Measurements from ENCODE around the gene PDCD1LG2.
"Not testable (repeated sequence)": the region's sequence is repeated elsewhere in the genome, so short reads cannot be mapped to it uniquely, and the experiment has no call there.

The PDCD1LG2 gene

DNA sequence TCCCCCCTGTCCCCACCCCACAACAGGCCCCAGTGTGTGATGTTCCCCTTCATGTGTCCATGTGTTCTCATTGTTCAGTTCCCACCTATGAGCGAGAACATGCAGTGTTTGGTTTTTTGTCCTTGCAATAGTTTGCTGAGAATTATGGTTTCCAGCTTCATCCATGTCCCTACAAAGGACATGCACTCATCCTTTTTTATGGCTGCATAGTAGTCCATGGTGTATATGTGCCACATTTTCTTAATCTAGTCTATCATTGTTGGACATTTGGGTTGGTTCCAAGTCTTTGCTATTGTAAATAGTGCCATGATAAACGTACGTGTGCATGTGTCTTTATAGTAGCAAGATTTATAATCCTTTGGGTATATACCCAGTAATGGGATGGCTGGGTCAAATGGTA, 15.6 kb upstream of the PDCD1LG2 start:
- DNase-seq: not testable (repeated sequence)

DNA sequence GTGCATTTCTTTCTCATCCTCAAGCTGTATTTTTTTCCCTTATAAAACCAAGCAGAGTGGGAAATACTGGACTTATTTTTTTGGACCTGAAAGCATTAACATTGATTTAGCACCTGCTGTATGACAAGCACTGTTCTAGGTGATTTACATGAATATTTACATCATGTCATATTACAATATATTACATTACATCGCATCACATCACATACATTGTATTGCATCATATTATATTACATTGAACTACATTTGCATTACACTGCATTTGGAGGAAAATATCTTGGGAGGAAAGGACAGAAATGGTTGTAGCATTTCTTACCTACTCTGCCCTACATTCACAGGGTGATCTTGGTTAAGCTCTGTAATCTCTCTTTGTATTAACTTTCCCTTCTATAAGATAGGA, 11.2 kb upstream of the PDCD1LG2 start:
- DNase-seq: no peak

DNA sequence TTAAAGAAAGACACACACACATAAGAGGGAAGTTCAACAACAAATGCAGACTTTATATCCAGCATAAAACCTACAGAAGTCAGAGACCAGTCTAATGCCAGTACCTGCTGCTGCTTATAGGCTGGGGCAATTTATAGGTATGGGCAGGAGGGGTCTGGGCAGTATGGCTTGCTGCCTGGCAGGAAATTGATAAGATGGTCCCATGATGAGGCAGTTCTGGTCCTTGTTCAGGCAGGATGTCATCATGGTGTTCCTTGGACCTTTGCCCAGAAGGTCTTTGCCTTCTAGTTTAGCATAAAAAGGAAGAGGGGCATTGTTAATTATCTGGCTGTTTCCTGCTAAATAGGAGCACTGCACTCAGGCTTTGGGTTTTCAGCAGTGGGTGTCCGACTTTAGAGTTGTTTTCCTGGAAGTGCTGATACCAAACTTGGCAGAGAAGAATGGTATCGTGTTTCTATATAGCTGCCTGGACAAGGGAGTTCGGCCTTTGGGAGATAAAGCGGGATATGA, 10.4 kb upstream of the PDCD1LG2 start:
- DNase-seq: peak; percentile 20

DNA sequence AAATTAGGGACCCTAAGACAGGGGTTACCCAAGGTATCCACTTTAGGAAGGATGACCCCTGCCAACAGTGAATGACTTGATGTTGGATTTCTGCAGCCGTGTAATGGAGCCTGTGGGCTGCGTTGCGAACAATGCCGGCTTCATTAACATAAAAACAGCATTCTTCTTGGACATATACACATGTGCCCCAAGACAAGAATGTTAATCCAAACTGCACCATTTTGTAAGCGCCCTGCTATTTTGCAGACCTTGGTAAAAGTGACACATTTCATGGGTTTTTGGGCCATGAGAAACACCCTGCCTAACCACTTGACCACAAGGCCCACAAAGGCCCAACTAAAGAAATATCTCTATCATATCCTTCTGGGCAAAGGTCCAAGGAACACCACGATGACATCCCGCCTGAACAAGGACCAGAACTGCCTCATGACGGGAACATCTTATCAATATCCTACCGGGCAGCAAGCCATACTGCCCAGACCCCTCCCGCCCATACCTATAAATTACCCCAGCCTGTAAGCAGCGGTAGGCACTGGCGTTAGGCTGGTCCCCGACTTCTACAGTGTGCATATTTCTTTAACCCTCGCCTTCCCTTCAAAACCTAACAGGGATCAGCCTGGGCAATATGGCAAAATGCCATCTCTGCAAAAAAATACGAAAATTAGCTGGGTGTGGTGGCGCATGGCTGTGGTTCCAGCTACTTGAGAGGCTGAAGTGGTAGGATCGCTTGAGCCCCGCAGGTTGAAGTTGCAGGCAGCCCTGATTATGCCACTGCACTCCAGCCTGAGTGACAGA, 9.7 kb upstream of the PDCD1LG2 start:
- DNase-seq: no peak

DNA sequence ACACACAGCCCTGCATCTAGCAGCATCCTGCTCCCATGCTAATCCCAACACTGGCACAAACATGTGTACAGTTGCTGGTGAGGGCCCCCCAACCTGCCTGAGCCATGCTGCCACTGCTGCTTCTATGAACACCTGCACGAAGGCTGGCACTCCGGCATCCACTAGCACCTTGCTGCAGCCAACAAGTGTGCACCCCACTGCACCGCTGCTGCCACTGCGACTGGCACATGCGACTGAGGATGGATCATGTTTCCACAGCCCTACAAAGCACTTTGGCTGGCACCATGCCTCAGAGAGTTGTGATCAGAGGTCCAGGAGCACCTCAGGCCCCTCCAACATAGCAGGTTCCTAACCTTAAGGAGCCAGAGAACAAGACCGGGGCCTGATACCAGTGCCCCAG, 7.8 kb upstream of the PDCD1LG2 start:
- DNase-seq: no peak

DNA sequence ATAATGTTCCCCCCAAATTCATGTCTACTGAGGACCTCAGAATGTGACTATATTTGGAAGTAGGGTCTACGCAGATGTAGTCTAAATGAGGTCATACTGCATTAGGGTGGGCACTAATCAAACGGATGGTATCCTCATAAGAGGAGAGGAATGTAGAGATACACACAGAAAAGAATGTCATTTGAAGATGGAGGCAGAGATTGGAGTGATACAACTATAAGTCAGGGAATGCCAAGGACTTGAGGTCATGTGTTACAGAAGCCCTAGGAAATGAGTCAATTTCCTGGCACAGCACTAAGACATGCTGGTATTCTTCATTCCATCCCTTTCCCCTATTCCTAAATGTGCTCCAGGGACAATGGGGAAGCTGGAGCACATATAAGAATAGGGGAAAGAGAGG, 758 bp upstream of the PDCD1LG2 start:
- DNase-seq: peak; percentile 99

DNA sequence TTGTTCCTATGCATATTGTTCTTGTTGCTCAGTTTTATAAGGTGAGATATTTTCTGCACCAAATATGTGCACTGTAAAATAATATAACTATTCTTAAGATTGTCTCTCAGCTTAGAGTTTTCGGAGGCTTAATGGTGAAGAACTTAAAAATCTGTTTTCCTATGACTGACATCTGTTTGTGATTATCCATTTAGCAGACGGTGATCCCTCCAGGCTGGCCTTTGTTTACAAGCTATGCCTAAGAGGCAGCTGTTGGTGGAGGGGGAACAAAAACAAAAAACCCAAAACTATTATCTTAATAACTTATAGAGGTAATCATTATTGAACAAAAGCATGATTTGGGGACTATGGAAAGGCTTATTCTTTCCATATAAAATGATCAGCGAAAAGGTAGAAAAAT, 658 bp downstream of the PDCD1LG2 start:
- DNase-seq: peak; percentile 52

DNA sequence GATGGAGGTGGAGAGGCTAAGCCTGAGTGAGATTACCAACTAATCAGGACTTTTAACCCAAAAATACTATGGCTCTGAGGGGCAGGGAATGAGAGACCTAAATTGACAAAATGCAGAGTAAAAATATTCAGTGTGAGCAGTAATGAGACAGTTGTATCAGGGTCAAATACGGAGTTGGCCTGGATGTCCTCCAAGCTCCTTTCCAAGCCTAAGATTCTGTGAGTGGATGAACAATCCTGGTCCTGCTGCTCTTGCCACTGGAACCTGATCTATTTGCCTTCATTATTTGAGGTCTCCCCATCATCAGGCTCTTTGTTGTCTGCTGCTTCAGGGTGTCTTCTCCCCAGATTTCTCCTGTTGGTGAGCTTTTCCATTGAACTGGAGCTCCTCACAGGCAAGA, 1.1 kb downstream of the PDCD1LG2 start:
- DNase-seq: peak; percentile 29

DNA sequence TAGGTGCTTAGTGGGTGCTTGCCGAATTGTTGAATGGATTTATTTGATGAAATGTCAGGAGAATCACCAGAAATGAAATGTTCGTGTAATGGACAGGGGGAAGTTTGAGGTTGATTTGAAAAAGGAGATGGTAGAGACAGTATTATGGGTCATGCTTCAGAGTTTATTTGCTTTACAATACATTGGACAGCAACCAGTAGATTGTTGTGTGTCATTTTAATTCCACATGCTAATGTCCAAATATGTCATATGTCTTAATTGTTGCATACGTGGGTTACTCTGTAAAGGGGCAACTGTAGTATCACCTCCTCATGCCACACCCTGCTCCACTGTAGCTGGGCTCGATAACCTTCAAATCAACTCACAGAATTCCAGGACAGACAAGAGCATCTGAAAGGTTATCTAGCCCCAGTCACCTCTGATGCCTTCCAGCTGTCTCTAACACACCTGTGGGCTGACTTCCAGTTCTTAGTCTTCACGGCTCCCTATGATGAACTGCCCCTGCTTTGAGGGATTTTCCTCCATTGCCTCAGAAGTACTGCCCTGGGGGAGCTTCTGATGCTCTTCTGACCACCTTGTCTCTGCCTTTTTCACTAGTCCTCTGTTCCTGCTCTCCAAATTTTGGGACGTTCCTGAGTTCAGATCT, 1.7 kb downstream of the PDCD1LG2 start:
- no peak for DNase-seq

DNA sequence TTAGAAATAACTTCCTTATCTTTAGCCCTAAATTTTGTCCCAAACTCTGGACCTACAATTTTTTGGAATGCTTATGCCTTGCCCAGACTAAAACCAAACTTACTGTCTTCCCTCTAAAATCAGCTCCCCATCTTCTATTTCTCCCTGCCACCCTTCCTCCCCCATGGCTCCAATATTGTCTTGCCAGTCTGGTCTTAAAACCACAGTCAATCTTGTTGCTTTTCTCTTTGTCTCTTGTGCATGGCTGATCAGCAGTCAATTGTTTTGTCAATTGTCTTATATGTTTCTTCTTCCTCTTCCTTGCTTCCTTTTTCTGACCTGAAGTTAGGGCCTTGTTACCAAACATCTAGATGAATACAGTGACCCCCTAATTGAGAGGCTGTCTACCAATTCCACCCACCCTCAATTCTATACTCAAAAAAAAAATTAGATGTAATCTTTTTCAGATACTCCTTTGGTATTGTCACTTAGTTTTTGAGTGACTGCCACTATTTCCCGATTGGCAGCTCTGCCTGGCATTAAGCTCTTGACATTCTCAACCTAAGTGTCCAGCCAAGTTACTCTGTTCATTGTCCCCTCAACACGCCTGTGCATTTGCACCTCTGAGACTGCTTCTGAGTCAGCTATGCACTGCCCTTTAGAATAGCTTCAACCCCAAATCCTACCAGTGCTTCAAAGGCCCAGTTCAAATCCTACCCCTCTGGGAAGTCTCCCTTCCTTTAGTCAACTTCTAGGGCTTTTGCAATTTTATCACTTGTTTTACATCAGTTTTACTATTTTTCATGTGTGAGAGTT, 2.5 kb downstream of the PDCD1LG2 start:
- no peak for DNase-seq

DNA sequence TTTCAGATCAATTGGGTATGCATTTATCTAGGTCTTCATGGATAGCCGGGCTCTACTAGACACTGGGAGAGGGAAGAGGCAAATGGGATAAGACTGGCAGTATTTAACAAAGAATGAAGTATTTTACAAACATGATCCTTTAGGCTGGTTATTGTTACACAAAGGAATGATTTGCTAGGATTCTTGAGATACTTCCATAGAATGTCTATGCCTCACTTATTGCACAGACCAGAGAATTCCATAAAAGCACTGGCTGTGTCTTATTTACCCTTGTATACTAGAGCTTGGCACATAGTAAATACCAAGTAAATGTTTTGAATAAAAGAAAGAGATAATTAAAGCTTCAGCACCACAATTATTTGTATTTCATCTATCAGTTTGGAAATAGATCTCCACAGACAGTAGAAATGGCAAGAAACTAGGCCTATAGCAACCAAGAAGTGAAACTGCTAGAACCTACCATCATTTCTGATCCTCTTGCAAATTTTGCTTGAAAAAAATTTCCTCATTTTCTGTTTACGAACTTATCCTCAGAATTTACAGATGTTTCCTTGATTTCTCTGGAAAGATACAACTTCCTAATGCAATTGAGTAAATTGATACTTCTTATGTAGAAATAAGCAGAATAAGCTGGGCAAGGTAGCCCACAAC, 3.8 kb downstream of the PDCD1LG2 start:
- no peak for DNase-seq

DNA sequence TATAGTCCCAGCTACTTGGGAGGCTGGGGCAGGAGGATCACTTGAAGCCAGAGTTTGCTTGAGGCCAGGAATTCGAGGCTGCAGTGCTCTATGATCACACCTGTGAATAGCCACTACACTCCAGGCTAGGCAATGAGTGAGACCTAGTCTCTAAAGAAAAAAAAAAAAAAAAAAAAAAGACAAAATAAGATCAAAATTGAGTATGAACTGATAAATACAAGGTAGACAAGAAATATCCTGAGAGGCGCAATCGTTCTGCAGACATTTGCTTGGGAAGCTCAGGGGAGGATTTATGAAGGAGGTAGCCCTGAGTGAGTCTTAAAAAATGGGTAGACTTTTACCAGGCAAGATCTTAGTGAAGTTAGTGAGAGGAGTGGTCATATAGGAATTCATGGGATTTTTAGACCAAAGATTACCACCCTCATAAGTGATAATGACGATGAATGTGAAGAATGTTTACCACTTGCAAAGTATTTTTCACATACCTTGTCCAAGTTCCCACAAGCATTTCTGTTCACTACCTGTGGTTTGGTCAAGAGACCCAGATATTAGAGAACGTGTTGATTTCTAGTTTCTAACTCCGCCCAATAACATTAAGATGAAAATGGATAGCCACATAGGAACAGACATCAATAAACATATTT, 4.4 kb downstream of the PDCD1LG2 start:
- no peak for DNase-seq

DNA sequence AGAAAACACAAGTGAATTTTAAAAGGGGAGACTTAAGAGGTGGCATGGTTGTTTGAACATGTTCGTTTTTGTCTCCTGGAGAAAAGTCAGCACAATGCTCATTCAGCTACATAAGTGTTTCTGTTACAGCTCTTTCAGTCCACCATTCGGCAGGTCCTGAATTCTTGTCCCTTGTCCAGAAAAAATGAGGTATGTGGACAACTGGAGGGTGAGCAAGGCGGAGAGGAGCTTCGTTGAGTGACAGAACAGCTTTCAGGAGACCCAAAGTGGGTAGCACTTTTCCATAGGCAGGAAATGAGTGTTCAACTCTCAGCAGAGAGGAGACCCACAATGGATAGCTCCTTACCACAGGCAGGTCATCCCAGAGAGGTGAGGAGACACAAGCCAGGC, 4.9 kb downstream of the PDCD1LG2 start:
- no peak for DNase-seq

DNA sequence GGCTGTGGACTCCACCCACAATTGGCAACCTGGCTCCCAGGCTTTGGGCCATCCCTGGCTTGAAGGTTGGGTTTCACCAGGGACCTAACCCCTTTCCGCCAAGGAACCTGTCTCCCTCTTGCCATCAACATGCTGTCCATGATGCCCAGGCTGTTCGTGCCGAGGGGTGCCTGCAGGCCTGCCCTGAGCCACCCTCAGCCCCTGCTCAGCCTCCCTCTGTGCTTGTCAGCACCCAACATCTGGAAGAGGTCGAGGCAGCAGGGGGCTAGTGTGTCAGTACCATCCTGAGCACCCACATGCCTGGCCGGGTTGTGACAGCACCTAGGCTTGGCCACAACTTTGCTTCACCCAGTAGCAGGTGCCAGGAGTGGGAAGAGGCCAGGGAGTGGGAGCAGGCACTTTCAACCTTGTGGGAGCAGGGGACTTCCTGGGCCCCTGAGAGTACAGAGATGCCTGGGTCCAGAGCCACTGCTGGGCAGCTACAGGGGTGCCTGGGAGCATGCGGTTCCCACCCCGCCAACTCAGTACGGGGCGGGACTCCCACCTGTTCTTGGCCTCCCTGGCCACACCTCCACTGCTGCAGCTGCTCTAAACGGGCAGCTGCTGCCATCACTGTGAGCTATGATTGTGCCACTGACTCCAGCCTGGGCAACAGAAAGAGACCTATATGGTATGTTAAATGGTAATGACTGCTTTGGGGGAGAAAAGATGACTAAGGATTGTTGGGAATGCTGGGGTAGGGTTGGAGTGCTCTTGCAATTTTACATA, 6.3 kb downstream of the PDCD1LG2 start:
- no peak for DNase-seq

DNA sequence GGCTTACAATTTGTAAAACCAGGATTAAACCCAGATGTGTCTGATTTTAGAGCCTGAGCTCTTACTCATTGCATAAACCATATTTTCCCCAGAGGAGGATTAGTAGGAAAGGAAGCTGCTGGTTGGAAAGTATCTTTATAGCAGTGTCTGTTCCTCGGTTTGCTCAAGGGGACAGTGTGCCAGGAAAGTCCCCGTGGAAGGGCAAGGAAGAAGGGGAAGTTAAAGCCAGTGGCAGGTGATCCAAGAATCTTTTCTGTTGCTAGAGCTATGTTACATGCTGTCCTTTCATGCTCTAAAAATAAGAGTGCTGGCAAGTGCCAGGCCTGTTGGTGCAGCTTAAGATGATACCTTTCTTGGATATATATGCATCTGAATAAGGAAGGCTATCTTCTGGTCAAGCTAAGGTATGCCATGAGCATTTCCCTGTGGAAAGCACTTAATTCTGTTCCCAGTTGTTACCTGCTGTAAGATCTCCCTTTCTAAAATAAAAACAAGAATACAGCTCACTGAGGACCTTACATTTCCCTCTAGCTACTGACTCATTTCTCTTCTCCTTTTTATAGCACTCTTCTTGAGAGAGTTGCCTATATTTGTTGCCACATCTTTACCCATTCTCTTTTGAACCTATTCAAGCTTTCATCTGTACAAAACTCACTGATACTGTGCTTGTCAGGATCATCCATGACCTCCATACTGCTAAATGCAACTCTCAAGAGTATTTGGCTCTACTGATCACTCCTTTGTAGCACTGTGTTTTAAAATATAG, 8.0 kb downstream of the PDCD1LG2 start:
- DNase-seq: peak; percentile 51

DNA sequence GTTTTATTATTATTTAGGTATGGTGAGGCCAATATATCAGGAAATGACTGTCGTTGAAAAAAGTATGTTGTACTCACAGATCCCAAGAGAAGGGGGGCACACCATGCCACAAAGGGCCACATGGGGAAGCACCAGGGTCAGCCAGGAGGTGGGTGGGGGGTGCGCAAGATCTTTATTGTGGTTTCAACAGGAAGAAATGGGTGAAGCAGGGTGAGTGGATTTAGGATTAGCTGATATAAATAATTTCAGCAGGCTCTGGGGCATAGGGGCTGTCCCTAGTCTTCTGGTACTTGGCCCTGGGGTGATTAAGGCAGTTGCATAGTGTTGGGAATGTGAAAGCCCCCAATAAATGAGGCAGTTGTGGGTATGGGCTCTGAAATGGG, 8.6 kb downstream of the PDCD1LG2 start:
- DNase-seq: no peak

DNA sequence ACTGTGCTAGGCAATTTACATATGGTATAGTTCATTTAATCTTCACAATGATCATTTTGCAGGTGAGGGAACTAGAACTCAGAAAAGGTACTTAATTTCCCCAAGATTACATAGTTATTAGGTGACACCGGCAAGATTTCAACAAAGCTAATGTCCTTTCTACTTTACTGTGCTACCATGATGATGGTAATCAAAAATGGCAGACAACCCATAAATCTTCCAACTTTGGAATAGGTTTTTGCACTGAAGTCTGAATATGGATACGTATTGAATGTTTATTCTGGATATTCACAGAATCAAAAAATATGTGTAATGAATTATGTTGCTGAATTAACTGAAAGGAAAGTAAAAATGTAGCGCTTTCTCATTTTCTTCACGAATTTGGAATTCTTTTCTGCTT, 13.8 kb downstream of the PDCD1LG2 start:
- DNase-seq: no peak

DNA sequence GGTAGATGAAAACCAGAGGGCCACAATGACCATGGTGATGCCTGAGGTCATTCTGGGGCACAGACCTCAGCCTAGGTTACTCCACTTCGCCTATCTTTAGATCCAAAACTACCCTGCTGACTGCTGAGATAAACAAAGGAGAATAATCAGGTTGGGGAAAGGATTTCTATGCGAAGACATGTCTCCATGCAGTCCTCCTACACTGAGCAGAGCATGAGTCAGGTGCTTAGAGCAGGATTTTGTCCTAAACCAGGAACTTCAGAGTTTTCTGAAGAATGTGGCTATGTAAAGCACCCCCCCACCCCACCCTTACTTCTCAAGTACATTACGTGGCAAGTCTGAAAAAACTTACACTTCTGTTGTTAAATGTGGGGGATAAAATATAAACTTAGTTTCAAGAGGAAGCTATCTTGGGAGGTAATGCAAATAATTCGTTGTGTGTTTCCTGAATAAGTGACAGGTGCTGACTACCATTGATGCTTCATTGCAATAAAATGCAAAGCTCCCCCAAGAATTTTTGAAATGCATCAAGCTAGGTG, 19.4 kb downstream of the PDCD1LG2 start:
- DNase-seq: peak; percentile 8

DNA sequence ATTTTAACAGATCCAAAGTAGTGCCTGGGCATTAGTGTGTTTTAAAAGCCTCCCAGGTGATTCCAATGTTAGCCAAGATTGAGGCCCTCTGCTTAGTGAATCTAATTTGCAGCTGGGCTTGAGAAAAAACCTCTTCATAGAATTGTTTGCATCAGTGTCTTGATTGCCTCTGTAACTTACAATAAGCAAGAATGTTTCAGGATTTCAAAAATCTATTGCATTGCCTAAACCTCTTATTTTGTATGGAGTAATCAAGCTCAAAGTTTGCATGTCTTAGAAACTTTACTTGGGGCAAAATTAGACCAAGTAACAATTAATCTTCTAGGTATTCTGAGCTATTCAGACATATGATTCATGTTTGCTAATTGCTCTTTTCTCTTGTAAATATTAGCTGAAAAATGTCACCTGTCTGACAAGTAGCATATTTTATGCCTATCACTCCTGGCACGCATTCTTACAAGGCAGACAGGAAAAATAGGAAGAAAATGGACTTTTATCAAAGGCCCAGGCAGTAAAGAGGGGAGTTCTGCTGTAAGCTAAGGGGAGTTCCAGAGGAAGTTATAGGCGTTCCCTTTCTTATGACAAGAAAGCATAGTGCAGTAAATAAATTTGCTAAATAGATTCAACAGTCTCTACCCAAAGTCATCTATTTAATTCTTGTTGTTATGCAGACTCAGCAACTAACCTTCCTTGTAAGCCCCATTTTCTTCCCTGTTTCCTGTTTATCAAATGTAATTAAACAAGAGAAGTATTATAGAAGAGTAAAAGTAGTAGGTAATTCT, 21.0 kb downstream of the PDCD1LG2 start:
- no peak for DNase-seq

DNA sequence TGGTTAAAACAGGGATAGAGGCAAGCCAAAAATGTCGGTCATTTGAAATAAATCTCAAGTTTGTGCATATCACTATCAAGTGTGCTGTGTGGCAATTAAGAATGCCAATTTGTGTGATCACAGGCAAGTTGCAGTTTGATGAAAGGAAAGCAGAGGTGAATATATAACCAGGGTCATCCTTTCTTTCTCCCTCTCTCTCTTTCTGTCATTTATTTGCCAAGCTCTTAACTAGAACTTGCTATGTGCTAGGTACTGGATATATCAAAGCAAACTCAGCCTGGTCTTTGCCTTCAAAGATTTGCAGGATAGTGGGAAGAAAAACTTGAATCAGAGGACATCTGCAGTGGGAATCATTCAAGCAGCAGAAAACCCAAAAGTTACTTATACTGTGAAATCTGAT, 22.0 kb downstream of the PDCD1LG2 start:
- no peak for DNase-seq
